ENCODE measurements around the gene METTL25B. TPM values are rescaled to one million over a fixed set of nuclear protein-coding genes. Genes with fewer than 3 reads are reported as not detected.

Gene METTL25B
- total and polyA plus RNA-seq, 2 experiments from 2014 or later: 18.3 to 21.1 TPM

DNA sequence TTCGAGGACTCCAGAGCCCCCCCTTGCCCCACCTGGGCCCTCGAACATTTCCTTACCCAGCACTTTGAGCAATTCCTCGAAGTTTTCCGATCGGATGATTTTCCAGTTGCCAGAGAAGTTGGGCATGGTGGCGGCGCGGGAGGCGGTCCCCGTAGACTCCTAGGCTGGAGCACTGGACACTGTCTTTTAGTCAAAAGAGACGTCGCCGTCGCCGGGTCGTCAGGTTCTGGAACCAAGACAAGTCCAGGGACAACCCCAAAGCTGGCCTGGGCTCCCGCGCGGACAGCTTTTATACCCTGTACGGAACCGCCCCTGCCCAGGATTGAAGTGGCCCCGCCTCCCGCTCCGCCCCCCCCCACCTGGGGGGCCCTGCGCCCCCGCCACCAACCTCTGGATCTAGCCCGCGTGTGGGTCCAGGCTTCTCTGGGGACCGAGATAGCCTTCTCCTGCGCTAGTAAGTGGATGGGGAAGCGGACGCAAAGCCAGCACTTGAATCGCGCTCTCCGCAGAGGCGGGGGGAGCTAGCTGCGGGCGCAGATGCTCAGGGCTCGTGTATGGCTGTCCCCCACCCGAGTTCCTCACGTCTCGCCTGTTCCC is 22.9 kb upstream of the METTL25B start, which contains the start of gene CRABP2:
TSS of gene CRABP2 (minus strand) at position 263 of the 597 bp plus-strand sequence. CDS start at position 126, 137 bp downstream.
- Histone ChIP-seq H3K27me3 (ENCODE audit: insufficient read depth) (peaks cover 30% of the 10 kb centered on the region), H3K9me2 (ENCODE audit: insufficient read depth) (no peaks in the 10 kb centered on the region), H3F3A (replicated peaks; ENCODE audit: low read depth) (peaks cover 29% of the 10 kb centered on the region), H3K4me3 (peak within 1 kb of the TSS; percentile 67), H3K4me1 (ENCODE audit: insufficient read depth) (peaks cover 56% of the 10 kb centered on the region), H4K20me1 (replicated peaks; ENCODE audit: insufficient read depth) (no peaks in the 10 kb centered on the region; the same call in 1 of the 2 replicates), H3K79me2 (replicated peaks; ENCODE audit: insufficient read depth) (peaks cover 13% of the 10 kb centered on the region), H2AFZ (peak within 1 kb of the TSS; percentile 87), H3K4me2 (peak within 1 kb of the TSS; percentile 92), H3K36me3 (ENCODE audit: insufficient read depth) (no peaks in the 10 kb centered on the region), H3K27ac (ENCODE audit: low read depth) (peak within 1 kb of the TSS; percentile 98)
- Mint-ChIP-seq H3K27me3 (ENCODE audit: insufficient read depth, low read depth, poor library complexity) (peaks cover 29% of the 10 kb centered on the region), H3K4me1 (peaks cover 56% of the 10 kb centered on the region), H3K9me3 (no peaks in the 10 kb centered on the region), H3K27ac (peak within 1 kb of the TSS; percentile 96), H3K4me3 (peak within 1 kb of the TSS; percentile 83), H3K36me3 (ENCODE audit: low read depth) (peaks cover 17% of the 10 kb centered on the region)
- peak; percentile 11 for ATAC-seq
- TF ChIP-seq NANOG (IDR thresholded peaks at IDR 0.05; ENCODE audit: borderline replicate concordance) (no peak), EZH2phosphoT487 (IDR thresholded peaks at IDR 0.05; ENCODE audit: unreplicated experiment) (no peak), ZNF114 (CRISPR knock-in tag; IDR thresholded peaks at IDR 0.05) (peak; percentile 85; the same call in 1 of the 2 replicates), STAT1 (IDR thresholded peaks at IDR 0.05; ENCODE audit: unreplicated experiment) (no peak), ZNF331 (CRISPR knock-in tag; IDR thresholded peaks at IDR 0.05; ENCODE audit: low read depth) (no peak), JUNB (IDR thresholded peaks at IDR 0.05; ENCODE audit: unreplicated experiment) (no peak), POLR2AphosphoS5 (IDR thresholded peaks at IDR 0.05; ENCODE audit: low read depth) (peak; percentile 57), CREB1 (CRISPR knock-in tag; IDR thresholded peaks at IDR 0.05; ENCODE audit: low read depth) (no peak), EZH2 (IDR thresholded peaks at IDR 0.05; ENCODE audit: low read depth, unreplicated experiment) (peak; percentile 31)
- TF ChIP-seq, protein P1, sequence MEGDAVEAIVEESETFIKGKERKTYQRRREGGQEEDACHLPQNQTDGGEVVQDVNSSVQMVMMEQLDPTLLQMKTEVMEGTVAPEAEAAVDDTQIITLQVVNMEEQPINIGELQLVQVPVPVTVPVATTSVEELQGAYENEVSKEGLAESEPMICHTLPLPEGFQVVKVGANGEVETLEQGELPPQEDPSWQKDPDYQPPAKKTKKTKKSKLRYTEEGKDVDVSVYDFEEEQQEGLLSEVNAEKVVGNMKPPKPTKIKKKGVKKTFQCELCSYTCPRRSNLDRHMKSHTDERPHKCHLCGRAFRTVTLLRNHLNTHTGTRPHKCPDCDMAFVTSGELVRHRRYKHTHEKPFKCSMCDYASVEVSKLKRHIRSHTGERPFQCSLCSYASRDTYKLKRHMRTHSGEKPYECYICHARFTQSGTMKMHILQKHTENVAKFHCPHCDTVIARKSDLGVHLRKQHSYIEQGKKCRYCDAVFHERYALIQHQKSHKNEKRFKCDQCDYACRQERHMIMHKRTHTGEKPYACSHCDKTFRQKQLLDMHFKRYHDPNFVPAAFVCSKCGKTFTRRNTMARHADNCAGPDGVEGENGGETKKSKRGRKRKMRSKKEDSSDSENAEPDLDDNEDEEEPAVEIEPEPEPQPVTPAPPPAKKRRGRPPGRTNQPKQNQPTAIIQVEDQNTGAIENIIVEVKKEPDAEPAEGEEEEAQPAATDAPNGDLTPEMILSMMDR (conservative IDR thresholded peaks at IDR 0.05; ENCODE audit: low read depth in 2 of 2): no peak
- TF ChIP-seq, protein P2, sequence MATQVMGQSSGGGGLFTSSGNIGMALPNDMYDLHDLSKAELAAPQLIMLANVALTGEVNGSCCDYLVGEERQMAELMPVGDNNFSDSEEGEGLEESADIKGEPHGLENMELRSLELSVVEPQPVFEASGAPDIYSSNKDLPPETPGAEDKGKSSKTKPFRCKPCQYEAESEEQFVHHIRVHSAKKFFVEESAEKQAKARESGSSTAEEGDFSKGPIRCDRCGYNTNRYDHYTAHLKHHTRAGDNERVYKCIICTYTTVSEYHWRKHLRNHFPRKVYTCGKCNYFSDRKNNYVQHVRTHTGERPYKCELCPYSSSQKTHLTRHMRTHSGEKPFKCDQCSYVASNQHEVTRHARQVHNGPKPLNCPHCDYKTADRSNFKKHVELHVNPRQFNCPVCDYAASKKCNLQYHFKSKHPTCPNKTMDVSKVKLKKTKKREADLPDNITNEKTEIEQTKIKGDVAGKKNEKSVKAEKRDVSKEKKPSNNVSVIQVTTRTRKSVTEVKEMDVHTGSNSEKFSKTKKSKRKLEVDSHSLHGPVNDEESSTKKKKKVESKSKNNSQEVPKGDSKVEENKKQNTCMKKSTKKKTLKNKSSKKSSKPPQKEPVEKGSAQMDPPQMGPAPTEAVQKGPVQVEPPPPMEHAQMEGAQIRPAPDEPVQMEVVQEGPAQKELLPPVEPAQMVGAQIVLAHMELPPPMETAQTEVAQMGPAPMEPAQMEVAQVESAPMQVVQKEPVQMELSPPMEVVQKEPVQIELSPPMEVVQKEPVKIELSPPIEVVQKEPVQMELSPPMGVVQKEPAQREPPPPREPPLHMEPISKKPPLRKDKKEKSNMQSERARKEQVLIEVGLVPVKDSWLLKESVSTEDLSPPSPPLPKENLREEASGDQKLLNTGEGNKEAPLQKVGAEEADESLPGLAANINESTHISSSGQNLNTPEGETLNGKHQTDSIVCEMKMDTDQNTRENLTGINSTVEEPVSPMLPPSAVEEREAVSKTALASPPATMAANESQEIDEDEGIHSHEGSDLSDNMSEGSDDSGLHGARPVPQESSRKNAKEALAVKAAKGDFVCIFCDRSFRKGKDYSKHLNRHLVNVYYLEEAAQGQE (IDR thresholded peaks at IDR 0.05; ENCODE audit: unreplicated experiment): no peak
- TF ChIP-seq, protein P3, sequence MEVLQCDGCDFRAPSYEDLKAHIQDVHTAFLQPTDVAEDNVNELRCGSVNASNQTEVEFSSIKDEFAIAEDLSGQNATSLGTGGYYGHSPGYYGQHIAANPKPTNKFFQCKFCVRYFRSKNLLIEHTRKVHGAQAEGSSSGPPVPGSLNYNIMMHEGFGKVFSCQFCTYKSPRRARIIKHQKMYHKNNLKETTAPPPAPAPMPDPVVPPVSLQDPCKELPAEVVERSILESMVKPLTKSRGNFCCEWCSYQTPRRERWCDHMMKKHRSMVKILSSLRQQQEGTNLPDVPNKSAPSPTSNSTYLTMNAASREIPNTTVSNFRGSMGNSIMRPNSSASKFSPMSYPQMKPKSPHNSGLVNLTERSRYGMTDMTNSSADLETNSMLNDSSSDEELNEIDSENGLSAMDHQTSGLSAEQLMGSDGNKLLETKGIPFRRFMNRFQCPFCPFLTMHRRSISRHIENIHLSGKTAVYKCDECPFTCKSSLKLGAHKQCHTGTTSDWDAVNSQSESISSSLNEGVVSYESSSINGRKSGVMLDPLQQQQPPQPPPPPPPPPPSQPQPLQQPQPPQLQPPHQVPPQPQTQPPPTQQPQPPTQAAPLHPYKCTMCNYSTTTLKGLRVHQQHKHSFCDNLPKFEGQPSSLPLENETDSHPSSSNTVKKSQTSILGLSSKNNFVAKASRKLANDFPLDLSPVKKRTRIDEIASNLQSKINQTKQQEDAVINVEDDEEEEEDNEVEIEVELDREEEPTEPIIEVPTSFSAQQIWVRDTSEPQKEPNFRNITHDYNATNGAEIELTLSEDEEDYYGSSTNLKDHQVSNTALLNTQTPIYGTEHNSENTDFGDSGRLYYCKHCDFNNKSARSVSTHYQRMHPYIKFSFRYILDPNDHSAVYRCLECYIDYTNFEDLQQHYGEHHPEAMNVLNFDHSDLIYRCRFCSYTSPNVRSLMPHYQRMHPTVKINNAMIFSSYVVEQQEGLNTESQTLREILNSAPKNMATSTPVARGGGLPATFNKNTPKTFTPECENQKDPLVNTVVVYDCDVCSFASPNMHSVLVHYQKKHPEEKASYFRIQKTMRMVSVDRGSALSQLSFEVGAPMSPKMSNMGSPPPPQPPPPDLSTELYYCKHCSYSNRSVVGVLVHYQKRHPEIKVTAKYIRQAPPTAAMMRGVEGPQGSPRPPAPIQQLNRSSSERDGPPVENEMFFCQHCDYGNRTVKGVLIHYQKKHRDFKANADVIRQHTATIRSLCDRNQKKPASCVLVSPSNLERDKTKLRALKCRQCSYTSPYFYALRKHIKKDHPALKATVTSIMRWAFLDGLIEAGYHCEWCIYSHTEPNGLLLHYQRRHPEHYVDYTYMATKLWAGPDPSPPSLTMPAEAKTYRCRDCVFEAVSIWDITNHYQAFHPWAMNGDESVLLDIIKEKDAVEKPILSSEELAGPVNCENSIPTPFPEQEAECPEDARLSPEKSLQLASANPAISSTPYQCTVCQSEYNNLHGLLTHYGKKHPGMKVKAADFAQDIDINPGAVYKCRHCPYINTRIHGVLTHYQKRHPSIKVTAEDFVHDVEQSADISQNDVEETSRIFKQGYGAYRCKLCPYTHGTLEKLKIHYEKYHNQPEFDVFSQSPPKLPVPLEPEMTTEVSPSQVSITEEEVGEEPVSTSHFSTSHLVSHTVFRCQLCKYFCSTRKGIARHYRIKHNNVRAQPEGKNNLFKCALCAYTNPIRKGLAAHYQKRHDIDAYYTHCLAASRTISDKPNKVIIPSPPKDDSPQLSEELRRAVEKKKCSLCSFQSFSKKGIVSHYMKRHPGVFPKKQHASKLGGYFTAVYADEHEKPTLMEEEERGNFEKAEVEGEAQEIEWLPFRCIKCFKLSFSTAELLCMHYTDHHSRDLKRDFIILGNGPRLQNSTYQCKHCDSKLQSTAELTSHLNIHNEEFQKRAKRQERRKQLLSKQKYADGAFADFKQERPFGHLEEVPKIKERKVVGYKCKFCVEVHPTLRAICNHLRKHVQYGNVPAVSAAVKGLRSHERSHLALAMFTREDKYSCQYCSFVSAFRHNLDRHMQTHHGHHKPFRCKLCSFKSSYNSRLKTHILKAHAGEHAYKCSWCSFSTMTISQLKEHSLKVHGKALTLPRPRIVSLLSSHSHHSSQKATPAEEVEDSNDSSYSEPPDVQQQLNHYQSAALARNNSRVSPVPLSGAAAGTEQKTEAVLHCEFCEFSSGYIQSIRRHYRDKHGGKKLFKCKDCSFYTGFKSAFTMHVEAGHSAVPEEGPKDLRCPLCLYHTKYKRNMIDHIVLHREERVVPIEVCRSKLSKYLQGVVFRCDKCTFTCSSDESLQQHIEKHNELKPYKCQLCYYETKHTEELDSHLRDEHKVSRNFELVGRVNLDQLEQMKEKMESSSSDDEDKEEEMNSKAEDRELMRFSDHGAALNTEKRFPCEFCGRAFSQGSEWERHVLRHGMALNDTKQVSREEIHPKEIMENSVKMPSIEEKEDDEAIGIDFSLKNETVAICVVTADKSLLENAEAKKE (CRISPR knock-in tag; IDR thresholded peaks at IDR 0.05): no peak
- peak; percentile 72 for DNase-seq (ENCODE audit: low spot score)

Measured in GM23338 (cell line).